Sigmoid colon (tissue), 4 donors: ENCODE results near the gene CITED2.

Source experiments
- CTCF ChIP-seq, 4 experiments: fragments of 450-650 bp in 3 of 4; fragments of 200-600 bp in 1 of 4; IDR thresholded peaks; one replicate each; pipeline ENCODE4 v1.5.1; 2016 to 2019; ENCODE audit warnings: antibody characterized with exemption in 4 of 4, mild to moderate bottlenecking in 3 of 4, moderate library complexity in 2 of 4
- POLR2A ChIP-seq, 2 donors: fragments of 450-650 bp; IDR thresholded peaks; one replicate each; pipeline ENCODE4 v1.6.1; 2016; ENCODE audit warnings: antibody characterized with exemption in 2 of 2, mild to moderate bottlenecking in 2 of 2, moderate library complexity in 2 of 2
- POLR2AphosphoS5 ChIP-seq, 4 donors: sonication (generic); formaldehyde crosslinking; IDR thresholded peaks; one replicate each; pipeline ENCODE4 v1.6.1; 2017; ENCODE audit warnings: antibody characterized with exemption in 4 of 4

GRCh38 chr6:139325125-139325524 lies 49.3 kb downstream of the CITED2 start:
- TF ChIP-seq CTCF (IDR thresholded peaks at IDR 0.05) (no peak), POLR2AphosphoS5 (IDR thresholded peaks at IDR 0.05) (no peak), POLR2A (IDR thresholded peaks at IDR 0.05) (no peak)
